ENCODE measurements around the gene ITGAD.

DNA sequence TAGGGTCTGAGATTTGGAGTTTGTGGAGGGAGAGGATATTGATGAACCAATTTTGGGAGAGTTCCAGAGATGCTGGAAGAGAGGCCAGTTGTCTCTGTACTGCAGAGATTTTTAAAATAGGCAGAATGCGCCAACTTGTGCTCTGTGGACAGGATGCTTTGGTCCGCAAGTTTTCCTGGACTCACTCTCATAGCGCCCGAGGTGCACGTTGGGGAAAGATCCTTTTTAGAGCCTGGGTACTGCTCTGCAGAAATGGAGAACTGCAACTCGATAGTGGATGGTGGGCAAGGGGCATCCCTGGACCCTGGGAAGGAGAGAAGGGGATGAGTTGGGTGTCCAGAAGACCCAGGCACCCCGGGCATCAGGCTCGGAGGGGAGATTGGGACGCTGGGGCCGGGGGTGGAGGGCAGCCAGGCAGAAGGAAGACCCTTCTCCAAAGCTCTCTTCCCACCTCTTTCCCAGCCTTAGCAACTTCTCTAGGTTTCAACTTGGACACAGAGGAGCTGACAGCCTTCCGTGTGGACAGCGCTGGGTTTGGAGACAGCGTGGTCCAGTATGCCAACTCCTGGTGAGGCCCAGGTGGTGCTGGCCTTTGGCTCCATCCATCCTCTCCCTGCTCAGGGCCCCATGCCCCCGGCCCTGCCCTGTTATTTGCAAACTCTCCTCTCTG, 37.6 kb upstream of the ITGAD start:
- TF ChIP-seq, protein P1, sequence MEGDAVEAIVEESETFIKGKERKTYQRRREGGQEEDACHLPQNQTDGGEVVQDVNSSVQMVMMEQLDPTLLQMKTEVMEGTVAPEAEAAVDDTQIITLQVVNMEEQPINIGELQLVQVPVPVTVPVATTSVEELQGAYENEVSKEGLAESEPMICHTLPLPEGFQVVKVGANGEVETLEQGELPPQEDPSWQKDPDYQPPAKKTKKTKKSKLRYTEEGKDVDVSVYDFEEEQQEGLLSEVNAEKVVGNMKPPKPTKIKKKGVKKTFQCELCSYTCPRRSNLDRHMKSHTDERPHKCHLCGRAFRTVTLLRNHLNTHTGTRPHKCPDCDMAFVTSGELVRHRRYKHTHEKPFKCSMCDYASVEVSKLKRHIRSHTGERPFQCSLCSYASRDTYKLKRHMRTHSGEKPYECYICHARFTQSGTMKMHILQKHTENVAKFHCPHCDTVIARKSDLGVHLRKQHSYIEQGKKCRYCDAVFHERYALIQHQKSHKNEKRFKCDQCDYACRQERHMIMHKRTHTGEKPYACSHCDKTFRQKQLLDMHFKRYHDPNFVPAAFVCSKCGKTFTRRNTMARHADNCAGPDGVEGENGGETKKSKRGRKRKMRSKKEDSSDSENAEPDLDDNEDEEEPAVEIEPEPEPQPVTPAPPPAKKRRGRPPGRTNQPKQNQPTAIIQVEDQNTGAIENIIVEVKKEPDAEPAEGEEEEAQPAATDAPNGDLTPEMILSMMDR (IDR thresholded peaks at IDR 0.05), result no peak
- no peak for TF ChIP-seq POLR2AphosphoS5 (IDR thresholded peaks at IDR 0.05)
- TF ChIP-seq POLR2A (IDR thresholded peaks at IDR 0.05), result no peak
- TF ChIP-seq EP300 (IDR thresholded peaks at IDR 0.05), result no peak

Measured in suprapubic skin (tissue), 4 donors.